ENCODE measurements around the gene TEX29.

DNA sequence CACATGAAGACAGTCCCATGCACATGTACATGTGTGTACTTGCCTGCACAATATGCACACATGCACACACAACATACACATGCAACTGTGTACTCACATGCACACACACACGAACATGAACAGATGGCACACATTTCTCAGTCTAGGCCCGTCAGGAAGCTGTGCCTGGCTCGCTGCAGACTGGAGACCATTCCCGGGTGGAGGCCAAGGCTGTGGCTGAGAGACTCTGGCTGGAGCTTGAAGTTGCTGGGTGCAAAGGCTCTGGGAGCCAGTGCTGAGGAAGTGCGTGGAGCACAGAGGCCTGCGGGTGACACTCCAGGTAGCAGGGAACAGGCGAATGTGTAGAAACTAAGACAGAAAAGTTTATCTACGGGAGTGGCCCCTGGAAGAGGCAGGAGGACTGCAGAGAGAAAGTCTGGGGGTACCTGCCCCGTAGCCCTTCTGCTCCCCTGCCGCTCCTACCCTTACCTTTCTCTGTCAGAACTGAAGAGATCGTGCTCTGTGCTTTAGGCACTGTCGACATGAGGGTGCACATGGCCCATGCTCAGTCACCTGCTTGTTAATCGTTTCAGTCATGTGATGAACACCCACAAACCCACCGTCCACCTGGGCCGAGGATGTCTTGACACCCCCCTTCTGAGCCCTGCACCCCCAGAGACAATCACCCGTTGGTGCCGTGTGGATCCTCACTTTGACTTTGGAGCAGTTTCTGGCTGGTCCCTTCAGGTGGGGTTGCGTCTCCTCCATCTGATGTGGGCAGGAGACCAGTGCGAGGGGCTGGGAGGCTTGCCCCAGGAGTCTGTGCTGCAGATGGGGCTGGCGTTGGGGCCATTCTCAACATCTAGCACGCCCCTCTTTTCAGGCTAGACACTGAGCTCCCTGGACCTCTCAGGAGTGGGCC lies 69.4 kb downstream of the TEX29 start:
- TF ChIP-seq, protein P1, sequence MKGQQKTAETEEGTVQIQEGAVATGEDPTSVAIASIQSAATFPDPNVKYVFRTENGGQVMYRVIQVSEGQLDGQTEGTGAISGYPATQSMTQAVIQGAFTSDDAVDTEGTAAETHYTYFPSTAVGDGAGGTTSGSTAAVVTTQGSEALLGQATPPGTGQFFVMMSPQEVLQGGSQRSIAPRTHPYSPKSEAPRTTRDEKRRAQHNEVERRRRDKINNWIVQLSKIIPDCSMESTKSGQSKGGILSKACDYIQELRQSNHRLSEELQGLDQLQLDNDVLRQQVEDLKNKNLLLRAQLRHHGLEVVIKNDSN (CRISPR knock-in tag; IDR thresholded peaks at IDR 0.05) = no peak
- TF ChIP-seq, protein P2, sequence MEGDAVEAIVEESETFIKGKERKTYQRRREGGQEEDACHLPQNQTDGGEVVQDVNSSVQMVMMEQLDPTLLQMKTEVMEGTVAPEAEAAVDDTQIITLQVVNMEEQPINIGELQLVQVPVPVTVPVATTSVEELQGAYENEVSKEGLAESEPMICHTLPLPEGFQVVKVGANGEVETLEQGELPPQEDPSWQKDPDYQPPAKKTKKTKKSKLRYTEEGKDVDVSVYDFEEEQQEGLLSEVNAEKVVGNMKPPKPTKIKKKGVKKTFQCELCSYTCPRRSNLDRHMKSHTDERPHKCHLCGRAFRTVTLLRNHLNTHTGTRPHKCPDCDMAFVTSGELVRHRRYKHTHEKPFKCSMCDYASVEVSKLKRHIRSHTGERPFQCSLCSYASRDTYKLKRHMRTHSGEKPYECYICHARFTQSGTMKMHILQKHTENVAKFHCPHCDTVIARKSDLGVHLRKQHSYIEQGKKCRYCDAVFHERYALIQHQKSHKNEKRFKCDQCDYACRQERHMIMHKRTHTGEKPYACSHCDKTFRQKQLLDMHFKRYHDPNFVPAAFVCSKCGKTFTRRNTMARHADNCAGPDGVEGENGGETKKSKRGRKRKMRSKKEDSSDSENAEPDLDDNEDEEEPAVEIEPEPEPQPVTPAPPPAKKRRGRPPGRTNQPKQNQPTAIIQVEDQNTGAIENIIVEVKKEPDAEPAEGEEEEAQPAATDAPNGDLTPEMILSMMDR (IDR thresholded peaks at IDR 0.05) = no peak
- TF ChIP-seq GABPB1 (CRISPR knock-in tag; IDR thresholded peaks at IDR 0.05) (no peak), NFE2L1 (CRISPR knock-in tag; IDR thresholded peaks at IDR 0.05) (no peak), ELF4 (CRISPR knock-in tag; IDR thresholded peaks at IDR 0.05; ENCODE audit: low read depth) (no peak), ESRRA (CRISPR knock-in tag; IDR thresholded peaks at IDR 0.05; ENCODE audit: borderline replicate concordance) (no peak)
- TF ChIP-seq, protein P3, sequence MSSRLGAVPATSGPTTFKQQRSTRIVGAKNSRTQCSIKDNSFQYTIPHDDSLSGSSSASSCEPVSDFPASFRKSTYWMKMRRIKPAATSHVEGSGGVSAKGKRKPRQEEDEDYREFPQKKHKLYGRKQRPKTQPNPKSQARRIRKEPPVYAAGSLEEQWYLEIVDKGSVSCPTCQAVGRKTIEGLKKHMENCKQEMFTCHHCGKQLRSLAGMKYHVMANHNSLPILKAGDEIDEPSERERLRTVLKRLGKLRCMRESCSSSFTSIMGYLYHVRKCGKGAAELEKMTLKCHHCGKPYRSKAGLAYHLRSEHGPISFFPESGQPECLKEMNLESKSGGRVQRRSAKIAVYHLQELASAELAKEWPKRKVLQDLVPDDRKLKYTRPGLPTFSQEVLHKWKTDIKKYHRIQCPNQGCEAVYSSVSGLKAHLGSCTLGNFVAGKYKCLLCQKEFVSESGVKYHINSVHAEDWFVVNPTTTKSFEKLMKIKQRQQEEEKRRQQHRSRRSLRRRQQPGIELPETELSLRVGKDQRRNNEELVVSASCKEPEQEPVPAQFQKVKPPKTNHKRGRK (CRISPR knock-in tag; IDR thresholded peaks at IDR 0.05; ENCODE audit: borderline replicate concordance) = no peak
